HL-60 (cell line): ENCODE results near the gene WIPF1.
A peak's percentile ranks its signal among the peaks of the same experiment; 100 is the strongest.

ENCODE experiments used
- DNase-seq, 2 experiments: peaks; one replicate each; pipeline ENCODE4 v3.0.0-alpha.2; 2010 to 2020; ENCODE audit warnings: low read depth in 1 of 2, low spot score in 1 of 2
- H3K27ac ChIP-seq: fragments of 250-450 bp; sonication (Bioruptor Pico); replicated peaks from 2 replicates; pipeline ENCODE4 v1.5.1; 2020; ENCODE audit warnings: mild to moderate bottlenecking, moderate library complexity
- H3K27me3 ChIP-seq: fragments of 250-450 bp; sonication (Bioruptor Pico); 2 replicates; pipeline ENCODE4 v1.5.1; 2021; ENCODE audit warnings: mild to moderate bottlenecking, moderate library complexity; ENCODE audit not compliant: insufficient read depth, poor library complexity, severe bottlenecking
- H3K4me3 ChIP-seq: replicated peaks from 2 replicates; pipeline ENCODE4 v1.5.1; 2011; ENCODE audit warnings: mild to moderate bottlenecking, control low read depth, low read length; ENCODE audit not compliant: insufficient read depth
- GABPA ChIP-seq: IDR thresholded peaks from 2 replicates; pipeline ENCODE4 v1.6.1; 2012; ENCODE audit warnings: low read depth
- POLR2AphosphoS5 ChIP-seq: IDR thresholded peaks from 2 replicates; pipeline ENCODE4 v1.6.1; 2012; ENCODE audit warnings: low read depth
- SPI1 ChIP-seq: IDR thresholded peaks from 2 replicates; pipeline ENCODE4 v1.6.1; 2012; ENCODE audit warnings: low read depth, mild to moderate bottlenecking, borderline replicate concordance
- TF ChIP-seq, protein P1 (sequence below): IDR thresholded peaks from 2 replicates; pipeline ENCODE4 v1.6.1; 2012; ENCODE audit warnings: low read depth; ENCODE audit not compliant: insufficient replicate concordance
- TF ChIP-seq, protein P2 (sequence below): IDR thresholded peaks from one replicate; pipeline ENCODE4 v1.5.1; 2011; ENCODE audit warnings: low read length, control low read depth, inconsistent platforms; ENCODE audit not compliant: insufficient read depth

WIPF1 gene

DNA sequence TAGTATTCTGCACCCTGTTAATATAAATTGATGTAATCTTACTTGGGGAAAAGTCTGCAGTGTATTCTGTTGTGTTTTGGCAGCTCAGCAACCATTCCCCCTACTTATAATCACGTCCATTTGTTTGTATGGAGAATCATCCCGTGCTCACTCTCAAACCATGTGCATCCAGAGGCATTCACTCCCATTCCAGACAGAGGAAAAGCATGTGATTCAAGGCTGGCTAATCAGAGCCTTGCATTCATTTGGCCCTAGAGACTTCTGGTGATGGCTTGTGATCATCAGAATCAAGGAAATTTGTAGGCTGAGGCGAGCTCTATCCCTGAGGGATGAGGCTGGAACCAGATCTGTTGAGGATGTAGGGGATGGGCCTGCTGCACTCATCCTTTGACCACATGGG, 5.1 kb upstream of the WIPF1 start:
- DNase-seq = no peak
- H3K27me3 ChIP-seq = no peaks in the 10 kb centered on the region
- no peak for TF ChIP-seq SPI1
- TF ChIP-seq, protein P1, sequence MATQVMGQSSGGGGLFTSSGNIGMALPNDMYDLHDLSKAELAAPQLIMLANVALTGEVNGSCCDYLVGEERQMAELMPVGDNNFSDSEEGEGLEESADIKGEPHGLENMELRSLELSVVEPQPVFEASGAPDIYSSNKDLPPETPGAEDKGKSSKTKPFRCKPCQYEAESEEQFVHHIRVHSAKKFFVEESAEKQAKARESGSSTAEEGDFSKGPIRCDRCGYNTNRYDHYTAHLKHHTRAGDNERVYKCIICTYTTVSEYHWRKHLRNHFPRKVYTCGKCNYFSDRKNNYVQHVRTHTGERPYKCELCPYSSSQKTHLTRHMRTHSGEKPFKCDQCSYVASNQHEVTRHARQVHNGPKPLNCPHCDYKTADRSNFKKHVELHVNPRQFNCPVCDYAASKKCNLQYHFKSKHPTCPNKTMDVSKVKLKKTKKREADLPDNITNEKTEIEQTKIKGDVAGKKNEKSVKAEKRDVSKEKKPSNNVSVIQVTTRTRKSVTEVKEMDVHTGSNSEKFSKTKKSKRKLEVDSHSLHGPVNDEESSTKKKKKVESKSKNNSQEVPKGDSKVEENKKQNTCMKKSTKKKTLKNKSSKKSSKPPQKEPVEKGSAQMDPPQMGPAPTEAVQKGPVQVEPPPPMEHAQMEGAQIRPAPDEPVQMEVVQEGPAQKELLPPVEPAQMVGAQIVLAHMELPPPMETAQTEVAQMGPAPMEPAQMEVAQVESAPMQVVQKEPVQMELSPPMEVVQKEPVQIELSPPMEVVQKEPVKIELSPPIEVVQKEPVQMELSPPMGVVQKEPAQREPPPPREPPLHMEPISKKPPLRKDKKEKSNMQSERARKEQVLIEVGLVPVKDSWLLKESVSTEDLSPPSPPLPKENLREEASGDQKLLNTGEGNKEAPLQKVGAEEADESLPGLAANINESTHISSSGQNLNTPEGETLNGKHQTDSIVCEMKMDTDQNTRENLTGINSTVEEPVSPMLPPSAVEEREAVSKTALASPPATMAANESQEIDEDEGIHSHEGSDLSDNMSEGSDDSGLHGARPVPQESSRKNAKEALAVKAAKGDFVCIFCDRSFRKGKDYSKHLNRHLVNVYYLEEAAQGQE = no peak
- no peak for TF ChIP-seq GABPA
- no peak for TF ChIP-seq POLR2AphosphoS5
- TF ChIP-seq, protein P2, sequence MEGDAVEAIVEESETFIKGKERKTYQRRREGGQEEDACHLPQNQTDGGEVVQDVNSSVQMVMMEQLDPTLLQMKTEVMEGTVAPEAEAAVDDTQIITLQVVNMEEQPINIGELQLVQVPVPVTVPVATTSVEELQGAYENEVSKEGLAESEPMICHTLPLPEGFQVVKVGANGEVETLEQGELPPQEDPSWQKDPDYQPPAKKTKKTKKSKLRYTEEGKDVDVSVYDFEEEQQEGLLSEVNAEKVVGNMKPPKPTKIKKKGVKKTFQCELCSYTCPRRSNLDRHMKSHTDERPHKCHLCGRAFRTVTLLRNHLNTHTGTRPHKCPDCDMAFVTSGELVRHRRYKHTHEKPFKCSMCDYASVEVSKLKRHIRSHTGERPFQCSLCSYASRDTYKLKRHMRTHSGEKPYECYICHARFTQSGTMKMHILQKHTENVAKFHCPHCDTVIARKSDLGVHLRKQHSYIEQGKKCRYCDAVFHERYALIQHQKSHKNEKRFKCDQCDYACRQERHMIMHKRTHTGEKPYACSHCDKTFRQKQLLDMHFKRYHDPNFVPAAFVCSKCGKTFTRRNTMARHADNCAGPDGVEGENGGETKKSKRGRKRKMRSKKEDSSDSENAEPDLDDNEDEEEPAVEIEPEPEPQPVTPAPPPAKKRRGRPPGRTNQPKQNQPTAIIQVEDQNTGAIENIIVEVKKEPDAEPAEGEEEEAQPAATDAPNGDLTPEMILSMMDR = no peak
- H3K27ac ChIP-seq = no peak overlapping the region
- no peak overlapping the region for H3K4me3 ChIP-seq

DNA sequence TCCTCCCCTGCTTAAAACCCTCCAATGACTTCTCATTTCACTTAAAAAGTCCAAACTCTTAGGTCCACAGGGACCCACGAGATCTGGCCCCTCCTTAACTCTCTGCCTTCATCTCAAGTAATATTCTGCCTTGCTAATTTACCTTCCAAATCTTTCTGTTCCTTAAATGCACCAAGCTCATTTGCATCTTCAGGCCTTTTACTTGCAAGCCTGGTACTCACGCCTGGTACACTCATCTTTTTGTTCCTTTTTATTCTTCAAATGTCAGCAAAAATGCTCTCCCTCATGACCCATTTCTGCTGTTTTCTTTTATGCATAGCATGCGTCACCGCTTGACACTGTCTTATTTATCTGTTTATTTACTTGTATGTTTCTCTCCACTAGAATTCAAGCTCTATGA, 2.7 kb upstream of the WIPF1 start:
- peak overlapping the region; percentile 9 for H3K27ac ChIP-seq
- TF ChIP-seq GABPA = no peak
- TF ChIP-seq POLR2AphosphoS5 = no peak
- TF ChIP-seq, protein P2 = no peak
- TF ChIP-seq, protein P1 = no peak
- TF ChIP-seq SPI1 = no peak
- no peaks in the 10 kb centered on the region for H3K27me3 ChIP-seq
- H3K4me3 ChIP-seq = no peak overlapping the region
- DNase-seq = no peak

DNA sequence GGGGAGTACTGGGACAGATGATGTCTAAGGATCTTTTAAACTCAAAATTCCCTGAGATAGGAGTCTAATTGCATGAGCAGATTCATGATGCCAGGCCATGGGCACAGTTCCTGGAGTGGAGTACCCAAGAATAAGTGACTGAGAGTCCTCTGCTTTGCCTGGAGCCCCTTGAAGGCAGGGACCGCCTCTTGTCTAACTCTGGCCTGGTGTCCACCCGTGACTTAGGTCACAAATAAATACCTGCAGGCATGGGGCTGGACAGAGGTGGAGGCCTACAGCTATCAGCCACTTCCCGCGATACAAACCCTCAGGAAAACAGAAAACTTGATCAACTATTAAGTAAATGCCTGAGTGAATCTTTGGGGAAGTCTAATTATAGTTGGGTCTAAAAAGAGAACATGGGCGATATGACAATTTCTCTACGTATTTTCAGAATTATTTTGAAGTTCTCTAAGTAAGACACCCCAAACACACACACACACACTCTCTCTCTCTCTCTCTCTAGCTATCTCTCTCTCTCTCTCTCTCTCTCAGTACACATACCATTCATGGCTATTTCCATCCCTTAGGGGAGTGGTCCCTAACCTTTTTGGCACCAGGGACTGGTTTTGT, 1.8 kb upstream of the WIPF1 start:
- no peak for DNase-seq
- Histone ChIP-seq H3K27me3 (no peaks in the 10 kb centered on the region), H3K4me3 (no peak overlapping the region), H3K27ac (peak overlapping the region; percentile 9; the same call in 1 of the 2 replicates)
- TF ChIP-seq GABPA = no peak
- TF ChIP-seq, protein P2 = no peak
- TF ChIP-seq, protein P1 = no peak
- TF ChIP-seq POLR2AphosphoS5 = no peak
- TF ChIP-seq SPI1 = no peak
